AG04449 (cell line): ENCODE measurements around the gene METTL24.

Source experiments
- CTCF ChIA-PET: fragments of 350-600 bp; formaldehyde crosslinking; extraction: SDS; loops from one replicate; lab custom pipeline; 2021; ENCODE audit warnings: antibody characterized with exemption; lab: Yijun Ruan, JAX
- POLR2A ChIA-PET: fragments of 400-600, 350-600 bp; formaldehyde crosslinking; extraction: SDS; loops from one replicate; lab custom pipeline; 2020; ENCODE audit warnings: antibody characterized with exemption, inconsistent platforms; lab: Yijun Ruan, JAX
- DNase-seq: peaks from one replicate; pipeline ENCODE4 v3.0.0-alpha.2; 2010; ENCODE audit warnings: low read depth, low spot score
- H3K4me3 ChIP-seq: 2 replicates; pipeline ENCODE4 v1.5.1; 2011; ENCODE audit warnings: low read depth, mild to moderate bottlenecking, control low read depth, low read length
- TF ChIP-seq, protein P1 (sequence below): IDR thresholded peaks from one replicate; pipeline ENCODE4 v1.5.1; 2011; ENCODE audit warnings: mild to moderate bottlenecking, moderate library complexity, low read length, control low read depth, inconsistent platforms; ENCODE audit not compliant: insufficient read depth; ENCODE audit errors: missing control alignments

METTL24 gene

DNA sequence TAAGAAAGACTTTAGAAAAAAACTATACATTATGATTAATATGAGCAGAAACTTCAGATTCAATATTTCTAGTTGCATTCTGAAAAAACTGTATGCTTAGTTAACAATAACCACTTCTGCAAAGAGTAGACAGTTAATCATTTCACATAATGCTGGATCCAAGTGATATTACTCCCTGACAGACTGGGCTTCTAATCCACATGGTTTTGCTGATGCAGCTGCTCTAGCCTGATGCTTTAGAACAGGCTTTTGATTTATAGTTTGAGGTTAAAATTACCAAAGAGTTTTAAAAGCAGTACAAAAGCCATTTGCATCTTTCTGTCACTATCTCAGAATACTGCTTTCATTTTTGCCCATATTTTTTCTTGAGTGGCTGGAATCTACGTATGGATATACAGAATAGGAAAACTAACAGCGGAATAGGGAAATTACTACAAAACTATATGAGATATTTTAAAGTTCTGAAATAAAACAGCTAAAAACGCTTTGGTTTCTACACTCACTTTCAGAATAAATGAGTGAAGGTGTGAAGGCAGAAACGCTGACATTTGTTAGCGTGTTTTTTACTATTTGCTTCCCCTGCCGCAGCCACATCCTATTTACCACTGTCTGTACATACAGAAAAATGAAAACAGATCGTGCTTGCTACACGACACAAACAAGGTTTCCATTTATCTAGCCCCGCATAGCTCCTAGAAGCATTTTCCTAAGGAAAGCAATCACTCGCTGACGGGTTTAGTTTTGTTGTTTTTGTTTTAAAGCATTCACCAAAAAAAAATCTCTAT is 61.7 kb downstream of the METTL24 start:
- no peak overlapping the region for H3K4me3 ChIP-seq
- CTCF ChIA-PET: no interaction called here
- TF ChIP-seq, protein P1, sequence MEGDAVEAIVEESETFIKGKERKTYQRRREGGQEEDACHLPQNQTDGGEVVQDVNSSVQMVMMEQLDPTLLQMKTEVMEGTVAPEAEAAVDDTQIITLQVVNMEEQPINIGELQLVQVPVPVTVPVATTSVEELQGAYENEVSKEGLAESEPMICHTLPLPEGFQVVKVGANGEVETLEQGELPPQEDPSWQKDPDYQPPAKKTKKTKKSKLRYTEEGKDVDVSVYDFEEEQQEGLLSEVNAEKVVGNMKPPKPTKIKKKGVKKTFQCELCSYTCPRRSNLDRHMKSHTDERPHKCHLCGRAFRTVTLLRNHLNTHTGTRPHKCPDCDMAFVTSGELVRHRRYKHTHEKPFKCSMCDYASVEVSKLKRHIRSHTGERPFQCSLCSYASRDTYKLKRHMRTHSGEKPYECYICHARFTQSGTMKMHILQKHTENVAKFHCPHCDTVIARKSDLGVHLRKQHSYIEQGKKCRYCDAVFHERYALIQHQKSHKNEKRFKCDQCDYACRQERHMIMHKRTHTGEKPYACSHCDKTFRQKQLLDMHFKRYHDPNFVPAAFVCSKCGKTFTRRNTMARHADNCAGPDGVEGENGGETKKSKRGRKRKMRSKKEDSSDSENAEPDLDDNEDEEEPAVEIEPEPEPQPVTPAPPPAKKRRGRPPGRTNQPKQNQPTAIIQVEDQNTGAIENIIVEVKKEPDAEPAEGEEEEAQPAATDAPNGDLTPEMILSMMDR: no peak
- POLR2A ChIA-PET: no interaction called here
- DNase-seq: no peak

DNA sequence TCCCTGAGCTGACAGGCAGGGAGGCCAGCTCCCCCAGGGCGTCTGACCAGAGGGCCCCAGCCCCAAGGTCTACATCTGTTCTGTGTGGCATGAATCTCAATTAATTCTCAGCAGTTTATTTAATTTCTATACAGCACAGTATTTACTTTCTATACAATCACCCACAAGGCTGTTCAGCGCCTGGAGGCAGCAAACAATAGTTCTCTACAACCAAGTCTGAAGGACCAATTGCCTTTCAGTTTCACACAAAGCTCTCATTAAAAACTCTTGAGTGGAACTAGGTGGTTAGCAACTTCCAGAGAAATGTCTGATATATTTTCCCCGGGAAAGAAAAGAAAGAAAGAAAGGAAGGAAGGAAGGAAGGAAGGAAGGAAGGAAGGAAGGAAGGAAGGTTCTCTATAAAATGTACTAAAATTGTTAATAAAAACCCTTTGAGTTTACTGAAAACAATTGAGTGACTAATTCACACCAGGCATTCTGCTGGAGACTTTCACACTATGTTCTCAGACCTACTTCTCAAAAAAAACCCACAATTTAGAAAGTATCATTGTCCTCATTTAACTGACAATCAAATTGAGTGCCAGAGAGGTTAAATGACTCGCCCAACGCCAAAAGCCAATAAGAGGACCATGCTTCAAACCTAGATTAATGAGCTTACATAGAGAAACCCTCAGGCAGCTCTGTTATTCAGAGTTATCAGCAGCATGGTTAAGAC is 62.5 kb downstream of the METTL24 start:
- ChIA-PET CTCF (no interaction called here), POLR2A (no interaction called here)
- H3K4me3 ChIP-seq: no peak overlapping the region
- TF ChIP-seq, protein P1: no peak
- DNase-seq: no peak

DNA sequence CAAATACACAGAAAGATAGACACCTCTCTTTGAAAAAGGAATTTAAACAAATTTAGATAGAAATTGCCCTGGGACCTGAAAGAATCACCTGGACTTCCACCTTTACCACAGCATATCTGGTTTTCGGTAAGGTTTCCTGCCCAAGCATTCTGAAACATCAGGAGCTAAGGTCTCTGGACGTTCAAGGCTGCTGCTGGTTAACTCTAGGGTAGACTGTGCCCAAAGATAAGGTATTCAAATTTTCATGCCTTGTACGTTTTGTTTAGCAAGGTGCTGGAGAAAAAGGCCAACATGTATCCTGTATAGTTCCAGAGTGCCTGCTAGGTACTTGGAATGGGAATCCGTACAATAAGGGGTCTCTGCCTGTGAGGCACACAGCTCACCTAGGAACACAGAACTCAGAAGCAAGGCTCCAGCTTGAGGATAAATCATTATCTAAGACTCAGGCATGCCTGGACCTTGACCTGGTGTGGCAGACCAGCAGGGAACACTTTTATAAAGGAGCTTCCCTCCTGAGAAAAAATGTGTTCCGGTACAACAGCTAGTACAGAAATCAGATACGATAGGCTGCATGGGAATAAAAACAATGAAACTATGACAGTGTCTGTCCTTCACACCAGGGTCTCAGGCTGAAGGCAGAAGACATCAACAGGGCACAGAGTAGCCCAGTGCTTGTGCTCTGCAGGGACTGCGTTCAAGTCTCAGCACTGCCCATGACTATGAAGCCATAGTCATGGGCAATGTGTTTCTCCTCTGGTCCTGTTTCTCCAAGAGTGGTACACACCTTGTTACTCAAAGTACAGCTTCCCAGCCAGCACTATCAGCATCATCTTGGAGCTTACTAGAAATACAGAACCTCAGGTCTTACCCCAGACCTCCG is 70.4 kb downstream of the METTL24 start:
- no peak for DNase-seq
- TF ChIP-seq, protein P1: no peak
- CTCF ChIA-PET: no interaction called here
- POLR2A ChIA-PET: no interaction called here
- no peak overlapping the region for H3K4me3 ChIP-seq

DNA sequence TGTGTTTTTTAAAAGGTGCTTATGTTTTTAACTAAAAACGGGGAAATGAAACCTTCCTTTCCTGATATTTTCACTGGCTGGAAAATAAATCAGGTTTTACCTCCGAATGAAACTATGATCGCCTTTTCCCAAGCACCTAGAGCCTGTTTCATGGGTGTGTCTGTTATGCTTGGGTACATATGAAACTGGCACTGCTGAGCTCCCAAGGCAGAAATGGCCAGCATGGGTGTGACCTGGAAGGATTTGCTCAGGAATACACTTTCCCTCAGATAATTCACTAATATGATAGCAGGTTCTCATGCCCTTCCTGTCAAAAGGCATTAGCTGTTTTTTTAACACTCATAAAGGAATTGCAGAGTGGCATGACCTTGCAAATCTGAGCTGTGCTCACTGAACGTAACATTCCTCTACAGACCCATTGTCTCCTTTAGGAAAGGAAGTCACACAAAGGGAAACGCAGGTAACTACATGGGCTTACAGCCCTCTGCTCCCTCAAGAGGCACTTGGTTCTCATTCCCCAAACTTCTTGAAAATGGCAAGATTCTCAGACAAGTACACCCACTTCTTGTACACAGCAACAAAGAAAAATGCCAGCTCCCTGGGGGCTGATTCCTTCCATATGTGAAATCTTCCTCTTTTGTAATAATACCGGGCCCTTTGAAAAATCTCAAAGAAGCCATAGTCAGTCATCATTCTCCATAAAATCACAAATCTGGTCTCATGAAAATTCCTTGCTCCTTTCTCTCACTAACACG is 72.7 kb downstream of the METTL24 start:
- no peak overlapping the region for H3K4me3 ChIP-seq
- no peak for DNase-seq
- TF ChIP-seq, protein P1: no peak
- ChIA-PET CTCF (no interaction called here), POLR2A (no interaction called here)

DNA sequence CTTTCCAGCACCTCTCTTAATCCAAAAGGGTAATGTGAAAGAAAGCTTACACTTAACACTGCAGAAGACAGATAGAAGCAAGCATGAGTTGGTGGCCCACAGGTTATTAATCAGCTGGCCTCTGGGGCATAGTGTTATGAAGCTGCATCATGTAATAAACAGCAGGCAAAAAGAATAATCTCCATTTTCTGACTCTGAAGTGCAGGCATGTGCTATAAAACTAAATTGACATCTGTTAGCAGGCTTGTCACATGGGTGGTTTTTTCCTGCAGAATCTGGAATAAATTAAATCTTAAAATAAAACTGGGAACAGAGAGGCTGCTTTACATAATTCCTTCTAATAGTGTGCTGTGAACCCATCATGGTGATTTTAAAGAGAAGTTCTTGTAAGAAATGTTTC is 73.3 kb downstream of the METTL24 start:
- TF ChIP-seq, protein P1: no peak
- ChIA-PET POLR2A (no interaction called here), CTCF (no interaction called here)
- DNase-seq: no peak
- H3K4me3 ChIP-seq: no peak overlapping the region
